Tibial nerve (tissue), 4 donors: ENCODE results near the gene ALG14.

Source experiments
- EP300 ChIP-seq, 2 donors: sonication (generic); formaldehyde crosslinking; IDR thresholded peaks; one replicate each; pipeline ENCODE4 v1.6.1; 2017; ENCODE audit warnings: antibody characterized with exemption in 2 of 2, mild to moderate bottlenecking in 1 of 2
- TF ChIP-seq, protein P1 (sequence below), 5 experiments: fragments of 200-600 bp in 3 of 5; fragments of 450-650 bp in 2 of 5; sonication (generic) in 3 of 5; IDR thresholded peaks; one replicate each; pipeline ENCODE4 v1.5.1; 2016 to 2019; ENCODE audit warnings: antibody characterized with exemption in 5 of 5, mild to moderate bottlenecking in 3 of 5, moderate library complexity in 2 of 5

DNA sequence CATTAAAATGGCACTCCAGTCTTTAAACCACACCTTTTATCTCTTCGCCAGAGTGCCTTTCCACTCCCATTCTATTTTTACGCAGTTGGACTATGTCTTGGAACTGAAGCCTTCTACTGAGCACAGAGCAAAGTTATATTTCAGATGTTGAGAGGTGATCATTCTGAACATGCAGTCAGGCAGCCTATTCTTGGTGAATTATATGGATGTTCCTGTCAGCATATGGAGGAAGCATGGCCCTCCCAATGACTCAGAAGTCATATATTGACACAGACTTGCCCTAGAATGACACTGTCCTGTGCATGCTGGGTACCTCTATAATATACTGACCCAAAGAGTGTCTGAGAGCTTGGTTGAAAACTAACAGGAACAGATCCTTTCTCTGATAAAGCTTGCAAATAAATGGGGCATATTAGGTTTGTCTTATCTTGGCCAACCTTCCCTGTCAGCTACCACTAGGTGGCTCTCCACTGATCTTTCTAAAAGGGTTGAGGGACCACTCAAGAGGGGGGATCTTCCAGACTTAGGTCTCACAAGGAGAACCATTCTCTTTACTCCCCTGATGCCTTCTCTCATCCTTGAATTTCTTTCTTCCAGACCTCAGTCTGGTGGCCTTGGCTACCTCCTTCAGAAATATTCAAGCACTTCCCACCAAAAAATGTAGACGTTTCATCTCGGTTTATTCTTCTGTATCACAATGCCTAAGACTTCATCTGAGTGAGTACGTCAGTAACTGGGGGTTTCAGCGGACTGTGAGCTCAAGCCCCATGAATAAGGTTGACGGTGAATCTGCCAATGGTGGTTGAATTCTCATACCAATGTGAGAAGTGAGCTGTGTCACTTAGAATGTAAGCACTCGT lies 11.8 kb upstream of the ALG14 start:
- no peak for TF ChIP-seq EP300 (IDR thresholded peaks at IDR 0.05)
- TF ChIP-seq, protein P1, sequence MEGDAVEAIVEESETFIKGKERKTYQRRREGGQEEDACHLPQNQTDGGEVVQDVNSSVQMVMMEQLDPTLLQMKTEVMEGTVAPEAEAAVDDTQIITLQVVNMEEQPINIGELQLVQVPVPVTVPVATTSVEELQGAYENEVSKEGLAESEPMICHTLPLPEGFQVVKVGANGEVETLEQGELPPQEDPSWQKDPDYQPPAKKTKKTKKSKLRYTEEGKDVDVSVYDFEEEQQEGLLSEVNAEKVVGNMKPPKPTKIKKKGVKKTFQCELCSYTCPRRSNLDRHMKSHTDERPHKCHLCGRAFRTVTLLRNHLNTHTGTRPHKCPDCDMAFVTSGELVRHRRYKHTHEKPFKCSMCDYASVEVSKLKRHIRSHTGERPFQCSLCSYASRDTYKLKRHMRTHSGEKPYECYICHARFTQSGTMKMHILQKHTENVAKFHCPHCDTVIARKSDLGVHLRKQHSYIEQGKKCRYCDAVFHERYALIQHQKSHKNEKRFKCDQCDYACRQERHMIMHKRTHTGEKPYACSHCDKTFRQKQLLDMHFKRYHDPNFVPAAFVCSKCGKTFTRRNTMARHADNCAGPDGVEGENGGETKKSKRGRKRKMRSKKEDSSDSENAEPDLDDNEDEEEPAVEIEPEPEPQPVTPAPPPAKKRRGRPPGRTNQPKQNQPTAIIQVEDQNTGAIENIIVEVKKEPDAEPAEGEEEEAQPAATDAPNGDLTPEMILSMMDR (IDR thresholded peaks at IDR 0.05): peak; percentile 44 to 59 (median 55)
